ENCODE data around the gene TREML2.
"Not testable (repeated sequence)": the region's sequence is repeated elsewhere in the genome, so short reads cannot be mapped to it uniquely, and the experiment has no call there.

Gene TREML2

GRCh38 chr6:41204156-41204555 lies 3.2 kb upstream of the TREML2 start:
- no peak for DNase-seq

- no peak for DNase-seq
These were observed 820 bp upstream of the TREML2 start for GRCh38 chr6:41201764-41202173.

GRCh38 chr6:41200296-41200900 lies 551 bp downstream of the TREML2 start:
- peak in 1 of 2 experiments; percentile 9 for DNase-seq

- DNase-seq, result no peak
These were observed 1.2 kb downstream of the TREML2 start for GRCh38 chr6:41199552-41200246.

GRCh38 chr6:41197234-41197633 lies 3.7 kb downstream of the TREML2 start:
- no peak for DNase-seq

- no peak for DNase-seq
These were observed 6.6 kb downstream of the TREML2 start for GRCh38 chr6:41194386-41194785.

- DNase-seq, result no peak
These were observed 7.1 kb downstream of the TREML2 start for GRCh38 chr6:41193884-41194283.

- DNase-seq, result no peak
These were observed 7.7 kb downstream of the TREML2 start for GRCh38 chr6:41193171-41193734.

GRCh38 chr6:41191569-41191968 lies 9.4 kb downstream of the TREML2 start:
- DNase-seq, result no peak

- DNase-seq, result no peak
These were observed 10.2 kb downstream of the TREML2 start for GRCh38 chr6:41190791-41191190.

GRCh38 chr6:41189967-41190366 lies 11.0 kb downstream of the TREML2 start:
- no peak for DNase-seq

GRCh38 chr6:41189046-41189445 lies 11.9 kb downstream of the TREML2 start:
- DNase-seq, result not testable (repeated sequence)

GRCh38 chr6:41187924-41188886 lies 12.7 kb downstream of the TREML2 start:
- no peak for DNase-seq

- no peak for DNase-seq
These were observed 14.9 kb downstream of the TREML2 start for GRCh38 chr6:41186031-41186562.

- no peak for DNase-seq
These were observed 16.2 kb downstream of the TREML2 start for GRCh38 chr6:41184761-41185160.

- DNase-seq, result peak; percentile 10 to 62
These were observed 18.6 kb downstream of the TREML2 start for GRCh38 chr6:41182069-41183034.

- no peak for DNase-seq
These were observed 19.4 kb downstream of the TREML2 start for GRCh38 chr6:41181566-41181965.

GRCh38 chr6:41179163-41179562 lies 21.8 kb downstream of the TREML2 start:
- DNase-seq, result no peak

GRCh38 chr6:41177695-41178094 lies 23.3 kb downstream of the TREML2 start:
- no peak for DNase-seq

- DNase-seq, result no peak
These were observed 23.7 kb downstream of the TREML2 start for GRCh38 chr6:41177287-41177686.

GRCh38 chr6:41176189-41176588 lies 24.8 kb downstream of the TREML2 start:
- no peak for DNase-seq

GRCh38 chr6:41175084-41175483 lies 25.9 kb downstream of the TREML2 start:
- no peak for DNase-seq
